GM18502 (cell line): ENCODE results near the gene PSMB7.
"Not testable (repeated sequence)": the region's sequence is repeated elsewhere in the genome, so short reads cannot be mapped to it uniquely, and the experiment has no call there.

Experiments used
- ATAC-seq: cut with Tn5 transposase; IDR thresholded peaks from one replicate; pipeline ENCODE4 v1.9.1; 2021; ENCODE audit warnings: mild to moderate bottlenecking; ENCODE audit not compliant: unreplicated experiment, poor library complexity

PSMB7 gene

DNA sequence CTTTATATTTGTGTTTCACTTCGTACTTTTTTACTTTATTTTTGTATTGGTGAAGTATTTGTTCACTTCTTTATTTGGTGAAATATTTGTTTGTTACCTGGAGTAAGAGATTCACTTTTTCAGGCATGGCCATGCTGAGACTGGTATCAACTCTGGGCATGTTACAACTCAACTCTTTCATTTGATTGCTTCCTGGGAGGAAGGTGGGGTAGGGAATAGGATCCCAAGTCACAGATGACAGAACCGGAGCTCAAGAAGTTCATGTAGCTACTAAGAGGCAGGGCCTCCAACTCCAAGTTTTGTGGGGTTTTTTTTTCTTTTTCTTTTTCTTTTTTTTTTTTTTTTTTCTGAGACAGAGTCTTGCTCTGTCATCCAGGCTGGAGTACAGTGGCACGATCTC, 28.9 kb upstream of the PSMB7 start:
- ATAC-seq: no peak

- no peak for ATAC-seq
Observed at GRCh38 chr9:124443625-124444024, 28.4 kb upstream of the PSMB7 start.

GRCh38 chr9:124442826-124443225, 27.6 kb upstream of the PSMB7 start:
- no peak for ATAC-seq

DNA sequence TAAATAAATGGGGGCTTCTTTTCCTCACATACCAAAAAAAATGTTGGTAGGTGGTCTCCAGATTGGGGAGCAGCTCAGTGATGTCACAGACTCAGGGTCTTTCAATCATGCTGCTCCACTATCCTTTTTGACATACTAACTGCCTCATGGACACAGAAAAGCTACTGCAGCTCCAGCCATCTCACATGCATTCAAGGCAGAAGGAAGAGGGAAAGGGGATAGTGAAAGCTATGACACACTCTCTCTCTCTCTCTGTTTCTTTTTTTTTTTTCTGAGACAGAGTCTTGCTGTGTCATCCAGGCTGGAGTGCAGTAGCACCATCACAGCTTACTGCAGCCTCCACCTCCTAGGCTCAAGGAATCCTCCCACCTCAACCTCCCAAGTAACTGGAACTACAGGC, 27.1 kb upstream of the PSMB7 start:
- ATAC-seq: no peak

DNA sequence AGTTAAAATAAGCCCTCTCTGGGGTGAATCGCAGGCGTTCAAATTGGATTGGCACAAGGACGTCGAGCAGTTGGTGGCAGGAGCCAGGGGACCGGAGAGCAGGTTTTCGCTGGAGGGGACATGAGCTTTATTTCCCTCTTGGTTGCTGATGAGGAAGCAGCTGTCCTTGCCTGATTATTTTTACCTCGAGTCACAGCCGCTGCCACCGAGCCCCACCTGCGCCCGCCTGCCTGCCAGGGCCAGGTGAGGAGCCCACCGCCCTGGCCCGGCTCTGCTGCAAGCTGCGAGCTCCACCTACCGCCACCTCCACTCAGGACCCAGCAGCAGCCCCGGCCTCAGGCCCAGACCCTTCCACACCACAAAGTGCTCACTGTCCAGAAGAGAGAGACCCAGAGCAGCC, 26.0 kb upstream of the PSMB7 start:
- no peak for ATAC-seq

DNA sequence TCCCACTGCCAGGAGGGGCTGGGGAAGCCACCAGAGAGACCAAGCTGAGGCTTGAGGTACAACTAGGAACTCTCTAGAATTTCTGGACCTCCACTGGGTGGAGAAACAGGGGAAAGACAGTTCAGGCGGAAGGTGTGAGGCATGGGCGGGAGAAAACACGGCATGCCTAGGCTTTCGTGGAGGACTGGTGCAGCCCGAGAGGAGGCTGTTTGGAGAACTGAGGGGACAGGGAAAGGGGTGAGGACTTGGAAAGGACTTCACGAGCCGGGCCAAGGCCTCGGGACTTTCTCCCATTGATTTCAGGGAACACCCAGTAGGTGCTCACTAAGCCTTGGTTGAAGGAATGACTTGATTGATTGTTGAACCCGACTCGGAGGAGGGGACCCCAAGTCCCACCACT, 25.5 kb upstream of the PSMB7 start:
- no peak for ATAC-seq

DNA sequence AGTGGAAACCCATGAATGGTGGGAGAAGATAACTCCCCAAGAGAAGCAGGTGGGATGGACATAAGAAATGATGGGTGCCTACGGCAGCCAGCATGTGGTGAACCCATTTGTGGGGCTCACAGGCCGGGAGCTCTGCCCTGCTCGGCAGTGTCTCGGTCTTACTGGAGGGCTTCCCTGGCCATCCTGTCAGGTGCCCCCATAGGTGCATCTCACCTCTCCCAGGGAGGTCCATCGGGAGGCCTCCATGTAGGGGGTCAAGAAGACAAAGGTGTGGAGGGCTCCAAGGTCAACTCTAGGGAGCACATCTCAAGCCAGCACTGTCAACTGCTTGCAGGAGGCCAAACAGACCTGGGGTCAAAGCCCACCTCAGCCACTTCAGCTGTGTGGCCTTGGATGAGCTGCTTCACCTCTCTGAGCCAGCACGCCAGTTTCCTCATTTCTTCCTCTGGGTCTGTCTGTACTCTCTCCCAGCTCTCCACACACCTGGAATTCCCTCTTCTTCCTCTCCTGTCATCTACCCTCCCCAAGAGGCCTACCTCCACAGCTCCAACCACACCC, 24.5 kb upstream of the PSMB7 start:
- no peak for ATAC-seq

DNA sequence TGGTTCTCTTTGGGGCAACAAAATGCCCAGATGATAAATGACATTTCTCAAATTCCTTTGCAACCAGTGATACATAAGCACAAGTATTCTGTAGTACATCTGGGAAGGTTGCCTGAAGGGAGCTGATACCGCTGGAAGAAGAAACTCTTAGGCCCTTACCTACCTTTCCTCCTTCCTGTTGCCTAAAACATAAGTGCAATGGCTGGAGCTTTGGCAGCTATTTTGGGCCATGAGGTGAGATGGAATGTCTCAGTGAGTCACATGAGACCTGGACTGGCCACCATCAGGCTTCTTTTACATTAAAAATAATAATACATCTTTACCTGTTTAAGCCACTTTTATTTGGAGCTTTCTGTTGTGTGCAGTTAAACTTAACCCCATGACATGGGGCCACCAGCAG, 23.8 kb upstream of the PSMB7 start:
- no peak for ATAC-seq

- ATAC-seq: no peak
Observed at GRCh38 chr9:124438091-124438490, 22.8 kb upstream of the PSMB7 start.

GRCh38 chr9:124437086-124437485, 21.8 kb upstream of the PSMB7 start:
- no peak for ATAC-seq

DNA sequence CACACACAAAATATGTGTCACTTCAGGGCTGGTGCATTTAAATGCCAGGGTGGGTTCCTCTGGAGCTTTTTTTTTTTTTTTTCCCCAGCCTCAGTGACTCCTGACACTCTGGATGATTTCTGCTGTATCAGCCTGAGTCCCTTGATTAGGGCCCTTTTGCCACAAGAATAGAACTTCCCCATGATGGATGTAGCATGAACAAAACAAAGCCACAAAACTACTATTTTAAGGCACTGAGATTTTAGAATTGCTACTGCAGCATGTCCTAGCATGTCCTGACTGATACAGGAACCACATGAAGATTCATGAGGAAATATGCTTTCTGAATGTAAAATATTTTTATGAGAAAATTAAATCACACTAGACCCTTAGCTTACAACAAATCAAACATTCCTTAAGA, 21.1 kb upstream of the PSMB7 start:
- no peak for ATAC-seq

GRCh38 chr9:124429530-124429867, 14.3 kb upstream of the PSMB7 start:
- ATAC-seq: no peak

DNA sequence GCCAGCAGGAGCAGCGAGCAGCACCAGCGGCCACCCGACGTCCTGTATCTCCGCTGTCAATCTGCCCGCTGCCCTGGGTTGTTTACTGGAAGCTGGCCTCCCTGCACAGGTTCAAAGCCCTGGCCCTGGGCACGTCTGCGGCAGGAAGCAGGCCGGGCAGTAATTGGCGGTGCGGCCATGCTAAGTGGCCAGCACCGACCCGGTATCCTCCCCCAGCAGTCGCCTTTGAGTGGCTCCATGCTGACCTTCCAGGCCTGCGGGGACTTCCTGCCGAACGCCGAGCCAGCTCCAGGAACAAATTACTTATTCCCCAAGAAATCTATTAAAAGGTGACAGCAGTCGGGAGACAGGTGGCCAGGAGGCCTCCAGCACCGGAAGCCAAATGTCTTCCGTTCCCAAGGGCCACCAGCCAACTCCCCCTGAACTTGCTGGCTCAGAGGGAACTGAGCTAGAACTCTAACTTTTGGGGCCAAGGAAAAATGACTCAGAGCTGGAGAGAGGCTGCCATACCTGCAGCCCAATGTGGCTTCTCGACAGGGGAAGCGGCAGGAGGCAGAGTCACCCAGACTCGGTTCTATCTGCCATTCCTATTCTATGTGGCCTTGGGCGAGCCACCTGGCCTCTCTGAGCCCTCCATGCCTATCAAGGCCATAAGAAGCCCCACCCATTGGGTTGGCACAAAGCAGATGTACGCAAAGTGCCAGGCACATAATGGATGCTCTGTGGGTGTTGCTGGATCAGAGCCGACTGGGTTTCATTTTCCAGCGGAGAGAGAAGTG, 13.7 kb upstream of the PSMB7 start:
- no peak for ATAC-seq

DNA sequence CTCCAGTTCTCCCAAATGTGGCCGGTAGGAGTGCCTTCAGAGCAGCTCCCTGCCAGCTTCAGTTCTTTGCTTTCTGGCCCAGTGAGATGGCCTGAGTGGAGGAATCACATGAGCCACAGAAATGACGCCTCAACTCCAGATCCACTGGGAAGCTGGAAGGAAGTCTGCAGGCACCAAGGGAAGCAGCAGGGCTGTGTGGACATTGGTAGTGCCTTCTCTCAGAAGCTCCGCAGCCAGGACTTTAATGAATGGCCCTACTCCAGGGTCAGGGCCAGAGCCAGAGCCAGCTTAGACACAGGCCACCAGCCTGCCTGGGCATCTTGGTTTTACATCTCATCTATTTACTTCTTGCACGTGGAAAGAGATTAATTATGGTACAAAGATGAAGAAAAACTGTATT, 12.0 kb upstream of the PSMB7 start:
- ATAC-seq: no peak

- no peak for ATAC-seq
Observed at GRCh38 chr9:124426361-124426760, 11.1 kb upstream of the PSMB7 start.

- not testable (repeated sequence) for ATAC-seq
Observed at GRCh38 chr9:124425733-124426132, 10.5 kb upstream of the PSMB7 start.

- no peak for ATAC-seq
Observed at GRCh38 chr9:124423591-124423990, 8.3 kb upstream of the PSMB7 start.

DNA sequence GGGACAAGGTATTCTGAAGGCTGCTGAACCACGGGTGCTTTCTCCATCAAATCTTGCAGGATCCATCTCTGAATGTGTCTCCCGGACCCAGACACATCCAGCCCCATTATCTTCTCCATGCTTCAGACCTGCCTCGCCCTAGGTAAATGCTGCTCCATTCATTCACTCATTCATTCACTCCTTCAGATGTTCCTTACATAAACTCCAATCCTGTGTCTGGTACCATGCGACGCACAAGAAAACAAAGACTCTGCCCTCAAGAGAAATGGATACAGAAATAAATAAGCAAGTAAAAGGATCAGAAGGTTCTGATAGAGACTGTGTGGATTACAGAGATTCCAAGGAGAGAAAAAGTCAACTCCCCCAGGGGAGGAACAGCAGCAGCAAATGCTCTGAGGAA, 7.9 kb upstream of the PSMB7 start:
- no peak for ATAC-seq

GRCh38 chr9:124420991-124421543, 5.8 kb upstream of the PSMB7 start:
- ATAC-seq: no peak

- ATAC-seq: no peak
Observed at GRCh38 chr9:124419832-124420489, 4.7 kb upstream of the PSMB7 start.

DNA sequence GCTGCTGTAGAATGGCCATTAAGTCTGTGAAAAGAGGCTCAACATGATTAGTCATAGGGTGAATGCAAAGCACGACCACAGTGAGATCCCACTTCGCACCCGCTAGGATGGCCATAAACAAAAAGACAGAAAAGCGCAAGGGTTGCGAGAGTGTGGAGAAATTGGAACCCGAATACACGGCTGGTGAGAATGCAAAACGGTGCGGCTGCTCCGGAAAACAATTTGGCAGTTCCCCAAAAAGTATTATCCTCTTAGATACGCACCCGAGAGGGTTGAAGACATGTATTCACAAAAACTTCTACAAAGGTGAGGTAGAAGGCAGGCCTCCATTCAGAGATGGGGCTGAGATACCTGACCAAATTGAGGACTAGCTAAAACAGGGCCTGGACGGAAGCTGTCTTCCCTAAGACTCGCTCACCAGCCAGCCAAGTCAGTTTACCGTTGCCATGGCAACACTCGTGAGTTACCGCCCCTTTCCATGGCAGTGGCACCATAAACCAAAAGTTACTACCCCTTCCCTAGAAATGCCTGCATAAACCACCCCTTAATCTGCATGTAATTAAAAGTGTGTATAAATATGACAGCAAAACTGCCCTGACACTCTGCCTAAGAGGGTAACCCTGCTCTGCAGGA, 726 bp upstream of the PSMB7 start:
- ATAC-seq: no peak
